Panc1 (cell line): Measurements from ENCODE around the gene DENND2A. TPM values are rescaled to one million over a fixed set of nuclear protein-coding genes. Genes with fewer than 3 reads are reported as not detected.

Experiments
- ATAC-seq: fragments of 200-7000 bp; cut with Tn5 transposase; 2 replicates; pipeline ENCODE4 v1.9.1; 2020; ENCODE audit warnings: mild to moderate bottlenecking, moderate library complexity
- BruUV-seq: library from RNA; stranded (reverse); fragments of 400-500 nt; replicated peaks from 2 replicates; lab custom pipeline; 2021; lab: Mats Ljungman, UMichigan
- CTCF ChIA-PET: fragments of 300-600 bp; sonication (Branson Sonifier 250); formaldehyde crosslinking; loops from one replicate; lab custom pipeline; 2022; ENCODE audit warnings: antibody characterized with exemption; lab: Charles Lee
- POLR2A ChIA-PET: fragments of 300-600 bp; sonication (Branson Sonifier 250); formaldehyde crosslinking; loops from one replicate; lab custom pipeline; 2022; ENCODE audit warnings: antibody characterized with exemption; lab: Charles Lee
- DNase-seq: peaks from one replicate; pipeline ENCODE4 v3.0.0-alpha.2; 2010; ENCODE audit warnings: low read depth, low spot score
- H3K27ac ChIP-seq: 2 replicates; pipeline ENCODE4 v1.5.1; 2011; ENCODE audit warnings: mild to moderate bottlenecking, low read length, inconsistent platforms
- H3K27me3 ChIP-seq: fragments of 200-500 bp; sonication (Bioruptor generic); 2 replicates; pipeline ENCODE4 v1.6.0; 2014; ENCODE audit warnings: low read length, inconsistent platforms; ENCODE audit not compliant: control insufficient read depth, insufficient read depth
- H3K36me3 ChIP-seq: fragments of 200-500 bp; sonication (Bioruptor generic); 2 replicates; pipeline ENCODE4 v1.5.1; 2014; ENCODE audit warnings: inconsistent platforms, mild to moderate bottlenecking, low read length, moderate library complexity; ENCODE audit not compliant: control insufficient read depth, insufficient read depth
- H3K4me1 ChIP-seq: 2 replicates; pipeline ENCODE4 v1.5.1; 2011; ENCODE audit warnings: inconsistent platforms, mild to moderate bottlenecking, low read length, moderate library complexity; ENCODE audit not compliant: control insufficient read depth, insufficient read depth
- H3K4me3 ChIP-seq, 2 experiments: 2 replicates each; pipeline ENCODE4 v1.5.1; 2011 to 2012; ENCODE audit warnings: low read depth in 2 of 2, low read length in 2 of 2, mild to moderate bottlenecking in 2 of 2, inconsistent platforms in 1 of 2, moderate library complexity in 1 of 2
- H3K9me3 ChIP-seq: fragments of 200-500 bp; sonication (Bioruptor generic); 2 replicates; pipeline ENCODE4 v1.5.1; 2014; ENCODE audit warnings: low read depth, mild to moderate bottlenecking, inconsistent platforms, low read length, moderate library complexity; ENCODE audit not compliant: control insufficient read depth, insufficient read depth
- POLR2AphosphoS5 ChIP-seq: IDR thresholded peaks from 2 replicates; pipeline ENCODE4 v1.6.1; 2012; ENCODE audit warnings: mild to moderate bottlenecking, low read depth, low read length, moderate library complexity
- SIN3A ChIP-seq: IDR thresholded peaks from 2 replicates; pipeline ENCODE4 v1.6.1; 2012; ENCODE audit warnings: low read depth, mild to moderate bottlenecking, low read length, moderate library complexity, borderline replicate concordance; ENCODE audit not compliant: insufficient read depth
- TCF7L2 ChIP-seq: IDR thresholded peaks from 2 replicates; pipeline ENCODE4 v1.6.1; 2011; ENCODE audit warnings: mild to moderate bottlenecking, low read depth, low read length, inconsistent platforms
- in situ Hi-C: cut with HindIII; loops from 2 replicates; pipeline ENCODE4 v1.10.0; 2016; ENCODE audit warnings: low sequenced_read_pairs, low pct_unique_long_range_greater_than_20kb
- intact Hi-C: fragments of 100-400 bp; cut with micrococcal nuclease; formaldehyde crosslinking; loops from one replicate; pipeline ENCODE4 v1.10.0; 2022; ENCODE audit not compliant: unreplicated experiment
- total RNA-seq: library from RNA; stranded (reverse); gene quantifications from one replicate; pipeline ENCODE4 v1.2.1, GENCODE V29; 2021; ENCODE audit not compliant: unreplicated experiment
- TF ChIP-seq, protein P1 (sequence below), 2 experiments: IDR thresholded peaks; 2 replicates each; pipeline ENCODE4 v1.6.1; 2011 to 2012; ENCODE audit warnings: low read depth in 2 of 2, control low read depth in 1 of 2, low read length in 1 of 2, mild to moderate bottlenecking in 1 of 2, moderate library complexity in 1 of 2; ENCODE audit not compliant: insufficient read depth in 1 of 2
- TF ChIP-seq, protein P2 (sequence below): fragments of 450-650 bp; IDR thresholded peaks from 2 replicates; pipeline ENCODE4 v1.5.1; 2017; ENCODE audit warnings: mild to moderate bottlenecking

DENND2A gene
- total RNA-seq, 1 experiment from 2014 or later: 1.4 TPM

DNA sequence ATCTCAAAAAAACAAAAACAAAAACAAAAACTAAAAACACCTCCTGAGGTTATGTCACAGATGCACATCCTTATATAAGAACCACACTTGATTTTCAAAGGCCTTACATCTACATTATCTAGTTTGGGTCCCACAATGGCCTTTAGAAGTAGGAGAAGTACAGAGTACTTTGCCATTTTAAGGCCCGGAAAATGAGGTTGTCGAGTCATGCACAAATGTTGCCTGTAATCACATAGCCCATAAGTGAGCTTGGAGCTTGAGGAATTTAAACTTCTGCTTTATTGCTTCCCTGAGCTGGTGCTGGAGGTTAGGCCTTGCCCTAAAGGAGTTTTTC lies 151.6 kb downstream of the DENND2A start:
- Histone ChIP-seq H3K27me3 (no peaks in the 10 kb centered on the region), H3K4me3 (no peak overlapping the region), H3K27ac (no peak overlapping the region), H3K4me1 (no peaks in the 10 kb centered on the region), H3K36me3 (no peaks in the 10 kb centered on the region), H3K9me3 (no peaks in the 10 kb centered on the region)
- ChIA-PET CTCF (interaction anchor here (0.7 kb wide), 1 partner anchor 245 kb away, joined by 4 read pairs; no protein-coding TSS in a partner anchor), POLR2A (interaction anchor here (1.0 kb wide), 1 partner anchor 9 kb away, joined by 3 read pairs; the partner anchor contains the start of gene MKRN1)
- in situ Hi-C loops (no loop called here), intact Hi-C loops (no loop called here)
- DNase-seq (no peak), ATAC-seq (no peak)
- TF ChIP-seq POLR2AphosphoS5 (no peak), TCF7L2 (no peak), SIN3A (no peak)
- TF ChIP-seq, protein P1, sequence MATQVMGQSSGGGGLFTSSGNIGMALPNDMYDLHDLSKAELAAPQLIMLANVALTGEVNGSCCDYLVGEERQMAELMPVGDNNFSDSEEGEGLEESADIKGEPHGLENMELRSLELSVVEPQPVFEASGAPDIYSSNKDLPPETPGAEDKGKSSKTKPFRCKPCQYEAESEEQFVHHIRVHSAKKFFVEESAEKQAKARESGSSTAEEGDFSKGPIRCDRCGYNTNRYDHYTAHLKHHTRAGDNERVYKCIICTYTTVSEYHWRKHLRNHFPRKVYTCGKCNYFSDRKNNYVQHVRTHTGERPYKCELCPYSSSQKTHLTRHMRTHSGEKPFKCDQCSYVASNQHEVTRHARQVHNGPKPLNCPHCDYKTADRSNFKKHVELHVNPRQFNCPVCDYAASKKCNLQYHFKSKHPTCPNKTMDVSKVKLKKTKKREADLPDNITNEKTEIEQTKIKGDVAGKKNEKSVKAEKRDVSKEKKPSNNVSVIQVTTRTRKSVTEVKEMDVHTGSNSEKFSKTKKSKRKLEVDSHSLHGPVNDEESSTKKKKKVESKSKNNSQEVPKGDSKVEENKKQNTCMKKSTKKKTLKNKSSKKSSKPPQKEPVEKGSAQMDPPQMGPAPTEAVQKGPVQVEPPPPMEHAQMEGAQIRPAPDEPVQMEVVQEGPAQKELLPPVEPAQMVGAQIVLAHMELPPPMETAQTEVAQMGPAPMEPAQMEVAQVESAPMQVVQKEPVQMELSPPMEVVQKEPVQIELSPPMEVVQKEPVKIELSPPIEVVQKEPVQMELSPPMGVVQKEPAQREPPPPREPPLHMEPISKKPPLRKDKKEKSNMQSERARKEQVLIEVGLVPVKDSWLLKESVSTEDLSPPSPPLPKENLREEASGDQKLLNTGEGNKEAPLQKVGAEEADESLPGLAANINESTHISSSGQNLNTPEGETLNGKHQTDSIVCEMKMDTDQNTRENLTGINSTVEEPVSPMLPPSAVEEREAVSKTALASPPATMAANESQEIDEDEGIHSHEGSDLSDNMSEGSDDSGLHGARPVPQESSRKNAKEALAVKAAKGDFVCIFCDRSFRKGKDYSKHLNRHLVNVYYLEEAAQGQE (IDR thresholded peaks at IDR 0.05; ENCODE audit: insufficient read depth in 1 of 2, low read depth in 2 of 2, low read length in 1 of 2): no peak
- TF ChIP-seq, protein P2, sequence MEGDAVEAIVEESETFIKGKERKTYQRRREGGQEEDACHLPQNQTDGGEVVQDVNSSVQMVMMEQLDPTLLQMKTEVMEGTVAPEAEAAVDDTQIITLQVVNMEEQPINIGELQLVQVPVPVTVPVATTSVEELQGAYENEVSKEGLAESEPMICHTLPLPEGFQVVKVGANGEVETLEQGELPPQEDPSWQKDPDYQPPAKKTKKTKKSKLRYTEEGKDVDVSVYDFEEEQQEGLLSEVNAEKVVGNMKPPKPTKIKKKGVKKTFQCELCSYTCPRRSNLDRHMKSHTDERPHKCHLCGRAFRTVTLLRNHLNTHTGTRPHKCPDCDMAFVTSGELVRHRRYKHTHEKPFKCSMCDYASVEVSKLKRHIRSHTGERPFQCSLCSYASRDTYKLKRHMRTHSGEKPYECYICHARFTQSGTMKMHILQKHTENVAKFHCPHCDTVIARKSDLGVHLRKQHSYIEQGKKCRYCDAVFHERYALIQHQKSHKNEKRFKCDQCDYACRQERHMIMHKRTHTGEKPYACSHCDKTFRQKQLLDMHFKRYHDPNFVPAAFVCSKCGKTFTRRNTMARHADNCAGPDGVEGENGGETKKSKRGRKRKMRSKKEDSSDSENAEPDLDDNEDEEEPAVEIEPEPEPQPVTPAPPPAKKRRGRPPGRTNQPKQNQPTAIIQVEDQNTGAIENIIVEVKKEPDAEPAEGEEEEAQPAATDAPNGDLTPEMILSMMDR: no peak
- BruUV-seq: no TSS peak

DNA sequence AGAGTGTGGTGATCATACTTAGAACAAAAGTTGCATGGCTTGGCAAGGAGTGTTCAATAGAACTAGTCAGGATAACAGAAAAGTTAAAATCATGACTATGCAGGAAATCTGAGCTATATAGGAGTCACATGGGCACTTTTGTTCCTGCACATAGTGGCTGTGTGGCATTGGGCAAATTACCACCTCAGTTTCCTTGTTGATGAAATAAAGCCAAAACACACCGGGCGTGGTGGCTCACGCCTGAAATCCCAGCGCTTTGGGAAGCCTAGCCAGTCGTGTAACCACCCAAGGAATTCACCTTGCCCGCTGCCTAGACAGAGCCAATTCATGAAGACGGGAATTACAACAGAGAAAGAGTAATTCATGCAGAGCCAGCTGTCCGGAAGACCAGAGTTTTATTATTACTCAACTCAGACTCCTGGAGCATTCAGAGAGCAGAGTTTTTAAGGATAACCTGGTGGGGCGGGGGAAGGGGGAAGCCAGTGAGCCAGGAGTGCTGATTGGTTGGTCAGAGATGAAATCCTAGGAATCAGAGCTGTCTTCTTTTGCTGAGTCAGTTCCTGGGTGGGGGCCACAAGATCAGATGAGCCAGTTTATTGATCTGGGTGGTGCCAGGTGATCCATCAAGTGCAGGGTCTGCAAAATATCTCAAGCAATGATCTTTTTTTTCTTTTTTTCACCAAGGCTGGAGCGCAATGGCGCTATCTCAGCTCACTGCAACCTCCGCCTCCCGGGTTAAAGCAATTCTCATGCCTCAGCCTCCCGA lies 154.9 kb downstream of the DENND2A start:
- no peaks in the 10 kb centered on the region for H3K27me3 ChIP-seq
- in situ Hi-C loops: no loop called here
- DNase-seq (no peak), ATAC-seq (no peak)
- H3K4me1 ChIP-seq: no peaks in the 10 kb centered on the region
- ChIA-PET POLR2A (no interaction called here), CTCF (no interaction called here)
- H3K36me3 ChIP-seq: no peaks in the 10 kb centered on the region
- no TSS peak for BruUV-seq
- H3K9me3 ChIP-seq: no peaks in the 10 kb centered on the region
- no peak overlapping the region for H3K27ac ChIP-seq
- intact Hi-C loops: no loop called here
- H3K4me3 ChIP-seq: no peak overlapping the region
- TF ChIP-seq SIN3A (no peak), TCF7L2 (no peak), POLR2AphosphoS5 (no peak)
- TF ChIP-seq, protein P2: no peak
- TF ChIP-seq, protein P1 (IDR thresholded peaks at IDR 0.05; ENCODE audit: insufficient read depth in 1 of 2, low read depth in 2 of 2, low read length in 1 of 2): no peak
